GM12874 (cell line): Measurements from ENCODE around the gene TNS3.

Experiments
- TF ChIP-seq, protein P1 (sequence below): IDR thresholded peaks from 2 replicates; pipeline ENCODE4 v1.5.1; 2011; ENCODE audit warnings: low read depth, mild to moderate bottlenecking, control low read depth, low read length, moderate library complexity; ENCODE audit not compliant: insufficient read depth

The TNS3 gene

GRCh38 chr7:47333554-47333887, 248.4 kb downstream of the TNS3 start:
- TF ChIP-seq, protein P1, sequence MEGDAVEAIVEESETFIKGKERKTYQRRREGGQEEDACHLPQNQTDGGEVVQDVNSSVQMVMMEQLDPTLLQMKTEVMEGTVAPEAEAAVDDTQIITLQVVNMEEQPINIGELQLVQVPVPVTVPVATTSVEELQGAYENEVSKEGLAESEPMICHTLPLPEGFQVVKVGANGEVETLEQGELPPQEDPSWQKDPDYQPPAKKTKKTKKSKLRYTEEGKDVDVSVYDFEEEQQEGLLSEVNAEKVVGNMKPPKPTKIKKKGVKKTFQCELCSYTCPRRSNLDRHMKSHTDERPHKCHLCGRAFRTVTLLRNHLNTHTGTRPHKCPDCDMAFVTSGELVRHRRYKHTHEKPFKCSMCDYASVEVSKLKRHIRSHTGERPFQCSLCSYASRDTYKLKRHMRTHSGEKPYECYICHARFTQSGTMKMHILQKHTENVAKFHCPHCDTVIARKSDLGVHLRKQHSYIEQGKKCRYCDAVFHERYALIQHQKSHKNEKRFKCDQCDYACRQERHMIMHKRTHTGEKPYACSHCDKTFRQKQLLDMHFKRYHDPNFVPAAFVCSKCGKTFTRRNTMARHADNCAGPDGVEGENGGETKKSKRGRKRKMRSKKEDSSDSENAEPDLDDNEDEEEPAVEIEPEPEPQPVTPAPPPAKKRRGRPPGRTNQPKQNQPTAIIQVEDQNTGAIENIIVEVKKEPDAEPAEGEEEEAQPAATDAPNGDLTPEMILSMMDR = no peak

- TF ChIP-seq, protein P1 = no peak
Measured at GRCh38 chr7:47332681-47333553, 249.0 kb downstream of the TNS3 start.

GRCh38 chr7:47332213-47332612, 249.7 kb downstream of the TNS3 start:
- TF ChIP-seq, protein P1 = no peak

DNA sequence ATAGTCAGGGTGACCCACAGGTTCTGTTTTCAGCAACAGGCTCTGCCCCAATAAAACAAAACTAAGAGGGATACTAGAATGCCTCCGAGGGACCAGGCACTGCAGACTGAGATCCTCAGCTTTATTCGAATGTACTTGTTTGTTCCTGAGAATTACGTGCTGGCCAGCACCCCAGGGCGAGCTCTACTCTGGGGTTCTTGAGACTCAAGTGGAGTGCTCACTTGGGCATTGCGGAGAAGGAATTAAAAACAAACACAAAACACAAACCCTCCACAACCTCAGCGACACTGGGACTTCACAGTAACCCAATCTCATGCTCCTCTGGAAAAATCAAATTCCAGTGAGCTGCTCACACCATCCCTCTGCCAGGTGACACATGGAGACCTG, 250.7 kb downstream of the TNS3 start:
- TF ChIP-seq, protein P1 = no peak

DNA sequence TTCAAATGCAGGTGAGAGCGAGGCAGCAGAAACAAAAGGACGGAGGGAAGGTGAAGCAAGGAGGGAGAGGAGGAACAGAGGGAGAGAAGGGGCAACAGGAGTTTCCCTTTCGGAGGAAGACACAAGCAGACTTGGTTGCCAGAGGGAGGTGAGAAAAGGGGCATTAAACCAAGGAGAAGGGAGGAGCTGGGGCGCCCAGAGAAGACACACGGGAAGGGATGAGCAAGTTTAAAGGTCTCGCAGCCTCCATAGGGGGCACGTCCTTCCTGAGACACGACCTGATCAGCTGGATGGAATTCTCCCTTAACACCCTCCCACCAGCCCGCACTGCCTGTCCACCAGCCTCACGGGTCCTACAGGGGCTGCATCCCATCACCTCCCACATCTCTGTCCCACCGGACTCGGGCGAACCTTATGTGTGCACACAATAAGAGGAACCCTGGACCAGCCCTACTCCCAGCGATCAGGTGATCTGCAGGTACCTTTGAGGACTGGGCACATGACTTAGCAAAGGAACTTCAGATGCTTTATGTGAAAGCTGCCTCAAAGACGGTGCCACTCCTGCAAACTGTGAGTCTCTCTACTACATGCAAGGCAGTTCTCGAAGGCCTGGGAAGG, 251.2 kb downstream of the TNS3 start:
- TF ChIP-seq, protein P1 = no peak

GRCh38 chr7:47330026-47330425, 251.9 kb downstream of the TNS3 start:
- TF ChIP-seq, protein P1 = no peak

DNA sequence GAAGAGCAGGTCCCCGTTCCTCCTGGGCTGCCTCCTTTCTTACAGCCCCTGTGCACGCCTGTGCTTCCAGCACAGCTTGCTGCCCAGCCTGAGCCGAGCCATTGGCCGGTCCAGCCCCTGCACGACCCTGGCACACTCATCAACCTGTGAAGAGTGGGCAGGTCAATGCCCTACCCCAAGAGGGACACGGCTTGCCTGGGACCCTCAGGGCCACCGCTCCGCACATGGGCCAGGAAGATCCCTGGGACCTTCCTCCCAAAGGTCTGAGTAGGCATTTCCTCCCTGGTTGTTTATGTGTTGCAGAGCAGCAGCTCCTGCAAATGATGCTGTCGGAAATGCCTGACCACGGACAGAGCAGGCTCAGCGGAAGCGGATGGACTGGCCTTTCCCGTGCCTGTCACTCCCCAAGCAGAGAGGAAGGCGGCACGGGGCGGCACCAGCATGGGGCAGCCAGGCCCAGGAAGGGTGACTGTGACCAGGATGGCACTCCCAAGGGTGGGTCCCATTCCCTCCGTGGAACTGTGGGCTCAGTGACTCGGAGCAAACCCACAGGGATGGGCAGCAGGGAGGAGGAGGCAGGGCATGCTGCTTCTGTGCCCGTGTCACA, 252.5 kb downstream of the TNS3 start:
- TF ChIP-seq, protein P1 = no peak
